GM12878 (cell line): ENCODE measurements around the gene AFF1.

Experiments
- BACH1 ChIP-seq: fragments of 450-650 bp; IDR thresholded peaks from 2 replicates; pipeline ENCODE4 v1.6.1; 2017; ENCODE audit warnings: mild to moderate bottlenecking, borderline replicate concordance
- CEBPZ ChIP-seq: fragments of 150-350 bp; IDR thresholded peaks from 2 replicates; pipeline ENCODE4 v1.6.1; 2016; ENCODE audit warnings: low read depth, low read length
- CTCF ChIP-seq, 3 experiments: IDR thresholded peaks in 2 of 3; conservative IDR thresholded peaks in 1 of 3; 2 replicates each; pipeline ENCODE4 v1.5.1; 2011; ENCODE audit warnings: low read depth in 3 of 3, low read length in 3 of 3, mild to moderate bottlenecking in 3 of 3, control low read depth in 2 of 3, moderate library complexity in 2 of 3, inconsistent platforms in 1 of 3, mixed read lengths in 1 of 3; ENCODE audit not compliant: control insufficient read depth in 2 of 3, insufficient read depth in 1 of 3; ENCODE audit errors: extremely low read depth in 1 of 3
- EP300 ChIP-seq, 2 experiments: fragments of 150-350 bp in 1 of 2; IDR thresholded peaks; 2 replicates each; pipeline ENCODE4 v1.6.1; 2011 to 2012; ENCODE audit warnings: low read depth in 2 of 2, low read length in 2 of 2, borderline replicate concordance in 1 of 2, improper control_type of control experiment in 1 of 2, inconsistent platforms in 1 of 2; ENCODE audit not compliant: control insufficient read depth in 1 of 2
- HCFC1 ChIP-seq: fragments of 150-350 bp; IDR thresholded peaks from 2 replicates; pipeline ENCODE4 v1.6.1; 2014; ENCODE audit warnings: low read length
- MEF2A ChIP-seq: IDR thresholded peaks from 2 replicates; pipeline ENCODE4 v1.6.1; 2011; ENCODE audit warnings: low read depth, mild to moderate bottlenecking, low read length, moderate library complexity; ENCODE audit not compliant: insufficient read depth
- POLR2A ChIP-seq: IDR thresholded peaks from 2 replicates; pipeline ENCODE4 v1.6.1; 2011; ENCODE audit warnings: low read depth, mild to moderate bottlenecking, low read length
- TAF1 ChIP-seq: IDR thresholded peaks from 2 replicates; pipeline ENCODE4 v1.6.1; 2011; ENCODE audit warnings: mild to moderate bottlenecking, low read depth, low read length, borderline replicate concordance
- USF1 ChIP-seq: IDR thresholded peaks from 2 replicates; pipeline ENCODE4 v1.6.1; 2011; ENCODE audit warnings: borderline replicate concordance, low read depth, mild to moderate bottlenecking, moderate library complexity, mixed read lengths, low read length; ENCODE audit not compliant: insufficient read depth; ENCODE audit errors: extremely low read length
- YY1 ChIP-seq: IDR thresholded peaks from 2 replicates; pipeline ENCODE4 v1.6.1; 2011; ENCODE audit warnings: low read depth, mild to moderate bottlenecking, low read length

- TF ChIP-seq BACH1 (no peak), CTCF (IDR thresholded peaks at IDR 0.05 in 2 of 3, conservative IDR thresholded peaks at IDR 0.05 in 1 of 3; ENCODE audit: control insufficient read depth in 2 of 3, extremely low read depth in 1 of 3, insufficient read depth in 1 of 3, low read depth in 3 of 3, low read length in 3 of 3) (no peak), YY1 (no peak), CEBPZ (no peak), USF1 (no peak), EP300 (IDR thresholded peaks at IDR 0.05; ENCODE audit: borderline replicate concordance in 1 of 2, control insufficient read depth in 1 of 2, low read depth in 2 of 2, low read length in 2 of 2) (no peak), MEF2A (no peak), POLR2A (no peak), TAF1 (no peak), HCFC1 (no peak)
These were observed 116.4 kb downstream of the AFF1 start for GRCh38 chr4:87051121-87051713.
